Neutrophil (primary cell): ENCODE results near the gene HSD17B12.

Experiments used
- H3K27ac ChIP-seq: fragments of 200-600 bp; sonication (generic); 2 replicates; pipeline ENCODE4 v1.5.1; 2016; ENCODE audit warnings: mild to moderate bottlenecking, moderate library complexity
- H3K27me3 ChIP-seq: fragments of 200-600 bp; sonication (generic); 2 replicates; pipeline ENCODE4 v1.6.0; 2016; ENCODE audit warnings: mild to moderate bottlenecking
- H3K36me3 ChIP-seq: fragments of 200-600 bp; sonication (generic); 2 replicates; pipeline ENCODE4 v1.5.1; 2017
- H3K4me1 ChIP-seq, 2 experiments: fragments of 200-600 bp in 1 of 2; sonication (generic) in 1 of 2; 1 replicate in 1 of 2; 2 replicates in 1 of 2; pipeline versions ENCODE4 v1.5.1 to v1.6.1; 2013 to 2016; ENCODE audit warnings: low read depth in 1 of 2, low read length in 1 of 2, mild to moderate bottlenecking in 1 of 2, moderate library complexity in 1 of 2; ENCODE audit not compliant: control insufficient read depth in 1 of 2, insufficient read depth in 1 of 2
- H3K4me3 ChIP-seq, 2 experiments: fragments of 200-600 bp in 1 of 2; sonication (generic) in 1 of 2; 1 replicate in 1 of 2; 2 replicates in 1 of 2; pipeline ENCODE4 v1.5.1; 2013 to 2016; ENCODE audit warnings: low read depth in 1 of 2, low read length in 1 of 2, mild to moderate bottlenecking in 1 of 2, moderate library complexity in 1 of 2
- H3K9me3 ChIP-seq: fragments of 200-600 bp; sonication (generic); 2 replicates; pipeline ENCODE4 v1.5.1; 2016
- TF ChIP-seq, protein P1 (sequence below): fragments of 200-600 bp; sonication (generic); IDR thresholded peaks from 2 replicates; pipeline ENCODE4 v1.5.1; 2016; ENCODE audit warnings: antibody characterized with exemption

Gene HSD17B12

DNA sequence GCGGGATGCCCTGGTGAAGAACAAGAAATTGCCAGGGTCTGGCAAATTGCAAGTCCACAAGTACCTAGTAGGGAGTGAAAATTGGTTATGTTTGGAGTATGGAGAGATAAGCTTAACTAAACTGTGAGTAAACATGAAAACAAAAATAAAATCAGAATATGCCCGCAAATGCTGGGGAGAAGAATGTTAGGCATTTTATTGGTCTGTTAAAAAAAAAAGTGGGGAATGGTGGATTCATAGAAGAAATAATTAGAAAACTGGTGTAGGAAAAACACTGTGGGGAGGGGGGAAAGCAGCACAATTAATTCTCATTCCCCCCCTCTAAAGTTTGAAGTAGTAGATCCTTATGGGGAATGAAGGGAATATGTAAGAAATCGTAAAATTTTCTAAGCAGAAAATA lies 40.6 kb upstream of the HSD17B12 start:
- TF ChIP-seq, protein P1, sequence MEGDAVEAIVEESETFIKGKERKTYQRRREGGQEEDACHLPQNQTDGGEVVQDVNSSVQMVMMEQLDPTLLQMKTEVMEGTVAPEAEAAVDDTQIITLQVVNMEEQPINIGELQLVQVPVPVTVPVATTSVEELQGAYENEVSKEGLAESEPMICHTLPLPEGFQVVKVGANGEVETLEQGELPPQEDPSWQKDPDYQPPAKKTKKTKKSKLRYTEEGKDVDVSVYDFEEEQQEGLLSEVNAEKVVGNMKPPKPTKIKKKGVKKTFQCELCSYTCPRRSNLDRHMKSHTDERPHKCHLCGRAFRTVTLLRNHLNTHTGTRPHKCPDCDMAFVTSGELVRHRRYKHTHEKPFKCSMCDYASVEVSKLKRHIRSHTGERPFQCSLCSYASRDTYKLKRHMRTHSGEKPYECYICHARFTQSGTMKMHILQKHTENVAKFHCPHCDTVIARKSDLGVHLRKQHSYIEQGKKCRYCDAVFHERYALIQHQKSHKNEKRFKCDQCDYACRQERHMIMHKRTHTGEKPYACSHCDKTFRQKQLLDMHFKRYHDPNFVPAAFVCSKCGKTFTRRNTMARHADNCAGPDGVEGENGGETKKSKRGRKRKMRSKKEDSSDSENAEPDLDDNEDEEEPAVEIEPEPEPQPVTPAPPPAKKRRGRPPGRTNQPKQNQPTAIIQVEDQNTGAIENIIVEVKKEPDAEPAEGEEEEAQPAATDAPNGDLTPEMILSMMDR = no peak
- H3K4me1 ChIP-seq = peaks cover 12% of the 10 kb centered on the region in 2 experiments
- H3K4me3 ChIP-seq = no peak overlapping the region
- no peaks in the 10 kb centered on the region for H3K36me3 ChIP-seq
- H3K27me3 ChIP-seq = peaks cover 86% of the 10 kb centered on the region
- no peaks in the 10 kb centered on the region for H3K9me3 ChIP-seq
- no peak overlapping the region for H3K27ac ChIP-seq

DNA sequence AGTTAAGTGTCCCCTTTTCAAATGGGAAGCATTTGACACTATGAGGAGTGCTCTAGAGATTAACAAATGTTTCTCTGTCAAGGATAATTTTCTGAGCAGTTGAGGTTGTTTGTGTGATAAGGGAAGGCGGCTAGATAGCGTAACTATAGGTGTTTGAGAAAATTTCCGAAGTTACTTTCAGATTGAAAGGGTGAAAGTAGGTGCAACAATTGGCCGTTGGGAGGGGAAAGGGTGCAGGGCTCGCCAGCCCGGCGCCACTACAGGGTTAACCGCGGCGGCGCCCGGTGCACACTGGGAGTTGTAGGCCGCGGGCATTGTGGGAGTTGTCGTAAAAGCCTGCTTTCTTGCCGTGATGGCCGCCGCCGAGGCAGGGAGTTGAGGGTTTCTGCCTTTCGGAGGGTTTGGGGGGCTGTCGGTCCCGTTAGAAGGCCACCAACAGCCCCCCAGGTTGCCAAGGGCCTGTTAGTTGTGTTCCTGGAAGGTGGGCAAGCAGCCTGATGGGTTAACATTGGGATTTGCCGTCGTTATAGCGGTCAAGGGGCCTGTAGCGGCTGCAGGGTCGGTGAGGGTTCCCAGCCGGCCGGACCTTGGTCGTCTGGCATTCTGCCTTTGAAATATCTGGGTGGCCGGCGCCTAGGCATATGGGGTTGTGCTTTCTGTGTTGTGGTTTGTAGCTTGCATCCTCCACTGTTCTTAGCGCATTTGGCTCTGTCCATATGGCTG lies 36.5 kb upstream of the HSD17B12 start:
- Histone ChIP-seq H3K27ac (peak overlapping the region; percentile 45), H3K4me1 (peaks cover 13 to 14% of the 10 kb centered on the region in 2 experiments), H3K27me3 (peaks cover 45% of the 10 kb centered on the region), H3K9me3 (no peaks in the 10 kb centered on the region), H3K36me3 (no peaks in the 10 kb centered on the region), H3K4me3 (peak overlapping the region; percentile 75 to 82)
- TF ChIP-seq, protein P1 = no peak

DNA sequence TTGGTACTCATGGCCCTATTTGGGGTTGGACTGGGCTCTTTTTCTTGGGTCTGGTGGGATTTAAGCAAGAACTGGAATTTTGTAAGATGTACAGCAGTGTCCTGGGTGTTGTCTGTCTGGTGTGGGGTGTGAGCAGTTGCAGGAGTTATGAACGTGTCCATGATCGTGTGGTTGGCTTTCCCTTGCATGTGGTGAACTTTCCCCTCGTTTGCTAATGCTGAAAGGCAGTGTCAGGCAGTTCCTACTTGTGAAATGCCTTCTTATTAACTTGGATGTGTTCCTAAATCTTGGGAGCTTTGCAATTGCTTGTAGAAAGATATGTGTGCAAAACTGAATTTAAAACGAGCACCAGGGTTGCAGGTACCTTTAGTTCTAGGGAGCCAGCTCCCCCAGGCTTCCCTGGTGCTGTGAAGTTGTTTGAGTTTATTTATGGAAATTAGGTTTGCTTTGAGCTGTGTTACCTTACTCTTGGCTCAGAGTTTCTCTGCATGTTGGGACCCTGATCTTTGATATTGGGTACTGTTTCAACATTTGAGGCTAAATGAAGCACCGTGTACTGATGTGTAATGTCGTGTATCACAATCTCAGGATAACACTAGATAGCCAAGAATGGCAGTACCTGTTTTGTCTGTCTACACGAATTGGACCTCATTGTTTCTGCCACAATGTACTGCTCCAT lies 35.8 kb upstream of the HSD17B12 start:
- Histone ChIP-seq H3K4me3 (peak overlapping the region; percentile 75 to 82), H3K4me1 (peaks cover 13 to 14% of the 10 kb centered on the region in 2 experiments), H3K36me3 (no peaks in the 10 kb centered on the region), H3K27me3 (peaks cover 38% of the 10 kb centered on the region), H3K9me3 (no peaks in the 10 kb centered on the region), H3K27ac (no peak overlapping the region)
- TF ChIP-seq, protein P1 = no peak

DNA sequence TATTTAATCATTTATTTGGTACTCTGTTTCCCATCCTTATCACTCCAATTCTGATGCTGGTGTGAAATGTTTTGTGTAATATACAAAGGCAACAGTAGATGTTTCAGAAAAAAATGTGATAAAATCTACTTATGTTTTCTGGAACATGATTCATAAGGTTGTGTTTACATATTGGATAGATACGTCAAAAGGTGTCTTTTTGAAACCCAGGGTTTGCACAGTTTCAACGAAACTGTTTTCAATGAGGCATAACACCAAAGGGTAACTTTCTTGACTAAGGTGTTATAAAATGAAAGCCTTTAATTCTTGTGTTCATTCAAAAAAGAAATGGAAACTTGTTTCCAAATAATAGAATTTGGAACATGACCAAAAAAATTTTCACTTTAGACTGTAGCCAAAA lies 33.8 kb upstream of the HSD17B12 start:
- Histone ChIP-seq H3K27me3 (peaks cover 24% of the 10 kb centered on the region), H3K27ac (no peak overlapping the region), H3K4me3 (no peak overlapping the region), H3K36me3 (no peaks in the 10 kb centered on the region), H3K9me3 (no peaks in the 10 kb centered on the region), H3K4me1 (peaks cover 13 to 14% of the 10 kb centered on the region in 2 experiments)
- TF ChIP-seq, protein P1 = no peak

DNA sequence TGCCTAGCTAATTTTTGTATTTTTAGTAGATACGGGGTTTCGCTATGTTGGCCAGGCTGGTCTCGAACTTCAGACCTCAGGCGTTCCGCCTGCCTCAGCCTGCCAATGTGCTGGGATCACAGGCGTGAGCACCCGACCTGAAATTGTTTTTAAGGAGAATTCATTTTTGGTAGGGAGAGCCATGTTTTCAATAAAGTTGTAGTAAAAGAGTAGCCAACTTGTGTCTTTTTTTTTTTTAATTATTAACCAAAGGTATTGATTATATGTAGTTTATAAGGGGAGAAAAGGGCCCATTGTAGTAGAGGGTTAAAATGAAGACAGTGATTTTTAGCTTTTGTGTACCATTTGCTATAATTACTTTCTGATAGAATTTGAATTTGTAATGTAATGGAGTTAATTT lies 31.6 kb upstream of the HSD17B12 start:
- Histone ChIP-seq H3K4me1 (peaks cover 9% of the 10 kb centered on the region in 2 experiments), H3K27ac (no peak overlapping the region), H3K36me3 (no peaks in the 10 kb centered on the region), H3K27me3 (peaks cover 17% of the 10 kb centered on the region), H3K9me3 (no peaks in the 10 kb centered on the region), H3K4me3 (no peak overlapping the region)
- TF ChIP-seq, protein P1 = no peak
